ENCODE data around the gene ANKZF1.

ANKZF1 gene

DNA sequence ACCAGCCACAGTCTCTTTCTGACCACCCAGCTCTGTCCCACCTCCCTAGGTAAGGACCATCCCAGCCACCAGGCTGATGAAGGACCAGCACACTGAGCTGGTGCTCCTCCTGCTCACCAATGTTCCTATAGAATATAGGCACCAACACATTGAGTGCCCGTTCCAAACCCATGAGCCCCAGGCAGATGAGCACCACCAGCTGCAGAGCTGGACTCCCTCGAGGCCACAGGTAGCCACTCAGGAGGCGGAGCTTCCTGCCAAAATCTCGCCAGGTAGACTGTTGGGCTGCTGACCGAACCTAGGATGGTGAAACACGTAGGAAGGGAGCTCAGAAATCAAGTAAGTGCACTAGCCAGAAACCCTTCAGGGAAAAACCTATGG is 13.1 kb upstream of the ANKZF1 start:
- Histone ChIP-seq H3K27ac (ENCODE audit: insufficient read depth, low read depth, low read length, poor library complexity, severe bottlenecking) (no peak overlapping the region), H3K4me3 (ENCODE audit: insufficient read depth, low read depth, low read length) (no peak overlapping the region), H3K9me3 (ENCODE audit: control insufficient read depth, low read length) (no peaks in the 10 kb centered on the region), H3K36me3 (ENCODE audit: control insufficient read depth, insufficient read depth, low read length) (peaks cover 12% of the 10 kb centered on the region), H3K4me1 (ENCODE audit: control insufficient read depth, insufficient read depth, low read length) (no peaks in the 10 kb centered on the region), H3K27me3 (ENCODE audit: control insufficient read depth, insufficient read depth, low read length, poor library complexity, severe bottlenecking) (no peaks in the 10 kb centered on the region)
- 92 to 93% methylated on average over 6 of the region's 6 CpGs for WGBS, 2 experiments

DNA sequence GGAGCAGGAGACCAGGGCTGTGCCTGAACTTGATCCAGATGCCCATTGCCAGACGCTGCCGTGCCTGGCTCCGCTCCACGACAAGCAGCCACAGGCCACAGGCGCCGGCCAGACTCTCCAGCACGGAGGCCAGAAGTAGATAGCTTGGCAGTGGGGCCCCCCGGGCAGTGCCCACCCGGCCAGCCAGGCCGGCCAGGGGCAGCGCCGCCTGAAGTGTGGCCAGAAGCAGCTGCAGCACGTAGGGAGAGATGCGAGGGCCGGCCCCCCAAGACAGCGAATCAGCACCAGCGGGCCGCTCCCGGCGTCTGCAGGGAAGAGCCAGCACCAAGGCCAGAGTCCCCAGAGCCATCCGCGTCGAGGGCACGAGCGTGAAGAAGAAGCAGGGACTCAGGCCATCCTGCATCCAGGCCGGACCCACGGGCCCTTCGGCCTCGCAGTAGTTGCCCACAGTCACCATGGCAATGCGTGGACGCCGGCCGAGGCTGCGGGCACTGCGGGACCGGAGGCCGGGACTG is 11.3 kb upstream of the ANKZF1 start:
- H3K27ac ChIP-seq (ENCODE audit: insufficient read depth, low read depth, low read length, poor library complexity, severe bottlenecking): peak overlapping the region; percentile 9
- no peaks in the 10 kb centered on the region for H3K4me1 ChIP-seq (ENCODE audit: control insufficient read depth, insufficient read depth, low read length)
- peaks cover 19% of the 10 kb centered on the region for H3K36me3 ChIP-seq (ENCODE audit: control insufficient read depth, insufficient read depth, low read length)
- H3K27me3 ChIP-seq (ENCODE audit: control insufficient read depth, insufficient read depth, low read length, poor library complexity, severe bottlenecking): no peaks in the 10 kb centered on the region
- 3% methylated on average over 37 of the region's 37 CpGs for WGBS, 2 experiments
- peak overlapping the region; percentile 42 for H3K4me3 ChIP-seq (ENCODE audit: insufficient read depth, low read depth, low read length)
- H3K9me3 ChIP-seq (ENCODE audit: control insufficient read depth, low read length): no peaks in the 10 kb centered on the region

- H3K4me1 ChIP-seq (ENCODE audit: control insufficient read depth, insufficient read depth, low read length): no peaks in the 10 kb centered on the region
- peak within 1 kb of the TSS; percentile 9 for H3K27ac ChIP-seq (ENCODE audit: insufficient read depth, low read depth, low read length, poor library complexity, severe bottlenecking)
- peaks cover 24% of the 10 kb centered on the region for H3K36me3 ChIP-seq (ENCODE audit: control insufficient read depth, insufficient read depth, low read length)
- H3K4me3 ChIP-seq (ENCODE audit: insufficient read depth, low read depth, low read length): peak within 1 kb of the TSS; percentile 42
- H3K27me3 ChIP-seq (ENCODE audit: control insufficient read depth, insufficient read depth, low read length, poor library complexity, severe bottlenecking): no peaks in the 10 kb centered on the region
- H3K9me3 ChIP-seq (ENCODE audit: control insufficient read depth, low read length): no peaks in the 10 kb centered on the region
- WGBS, 2 experiments: 23 to 24% methylated on average over 71 of the region's 71 CpGs
Measured at GRCh38 chr2:219218732-219219701, 10.6 kb upstream of the ANKZF1 start, which contains the start of gene ABCB6. TSS of gene ABCB6 (minus strand) at chr2:219218958. CDS start at chr2:219218673, 285 bp downstream.

- H3K27ac ChIP-seq (ENCODE audit: insufficient read depth, low read depth, low read length, poor library complexity, severe bottlenecking): no peak overlapping the region
- WGBS, 2 experiments: 96 to 97% methylated on average over 18 of the region's 18 CpGs
- H3K4me3 ChIP-seq (ENCODE audit: insufficient read depth, low read depth, low read length): no peak overlapping the region
- H3K36me3 ChIP-seq (ENCODE audit: control insufficient read depth, insufficient read depth, low read length): peaks cover 33% of the 10 kb centered on the region
- no peaks in the 10 kb centered on the region for H3K9me3 ChIP-seq (ENCODE audit: control insufficient read depth, low read length)
- H3K4me1 ChIP-seq (ENCODE audit: control insufficient read depth, insufficient read depth, low read length): no peaks in the 10 kb centered on the region
- no peaks in the 10 kb centered on the region for H3K27me3 ChIP-seq (ENCODE audit: control insufficient read depth, insufficient read depth, low read length, poor library complexity, severe bottlenecking)
Measured at GRCh38 chr2:219219784-219220532, 9.6 kb upstream of the ANKZF1 start.

DNA sequence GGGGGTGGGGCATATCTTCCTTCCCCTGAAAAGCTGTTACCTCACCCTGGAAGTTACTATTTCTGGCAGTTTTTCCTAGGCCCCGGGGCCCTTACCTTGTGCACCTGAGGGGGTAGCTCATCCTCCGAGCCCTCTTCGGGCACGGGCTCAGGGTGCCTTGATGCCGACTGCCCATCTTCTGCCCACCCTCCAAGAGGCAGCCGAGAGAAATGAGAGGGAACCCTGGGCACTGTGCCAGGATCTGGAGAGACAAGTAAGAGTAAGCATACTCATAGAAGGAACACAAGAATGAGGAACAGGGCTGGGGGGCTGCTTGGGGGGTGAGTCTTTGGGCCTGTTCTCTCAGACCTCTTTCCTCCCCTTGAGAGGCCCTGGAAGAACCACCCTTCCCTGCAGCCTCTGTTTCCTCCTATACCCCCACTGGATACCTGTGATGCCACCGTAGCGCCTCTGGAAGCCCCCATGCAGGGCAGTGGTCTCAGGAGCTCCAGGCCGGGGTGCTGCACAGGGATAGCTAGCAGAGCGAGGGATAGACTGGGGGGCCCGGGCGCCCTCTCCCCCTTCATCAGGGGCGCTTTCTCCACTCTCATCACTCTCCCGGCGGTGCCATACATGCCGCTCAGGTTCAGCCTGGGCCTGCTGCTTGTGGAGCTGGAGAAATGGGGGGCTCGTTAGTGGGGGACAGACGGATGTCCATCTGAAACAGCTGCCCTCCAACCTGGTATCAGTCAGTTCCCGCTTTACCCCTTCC is 8.8 kb upstream of the ANKZF1 start:
- 97% methylated on average over 18 to 19 of the region's 19 CpGs for WGBS, 2 experiments
- no peak overlapping the region for H3K4me3 ChIP-seq (ENCODE audit: insufficient read depth, low read depth, low read length)
- no peaks in the 10 kb centered on the region for H3K27me3 ChIP-seq (ENCODE audit: control insufficient read depth, insufficient read depth, low read length, poor library complexity, severe bottlenecking)
- H3K9me3 ChIP-seq (ENCODE audit: control insufficient read depth, low read length): no peaks in the 10 kb centered on the region
- no peaks in the 10 kb centered on the region for H3K4me1 ChIP-seq (ENCODE audit: control insufficient read depth, insufficient read depth, low read length)
- H3K36me3 ChIP-seq (ENCODE audit: control insufficient read depth, insufficient read depth, low read length): peaks cover 36% of the 10 kb centered on the region
- H3K27ac ChIP-seq (ENCODE audit: insufficient read depth, low read depth, low read length, poor library complexity, severe bottlenecking): no peak overlapping the region

GRCh38 chr2:219221957-219222518 is 7.6 kb upstream of the ANKZF1 start:
- H3K4me3 ChIP-seq (ENCODE audit: insufficient read depth, low read depth, low read length): no peak overlapping the region
- H3K9me3 ChIP-seq (ENCODE audit: control insufficient read depth, low read length): no peaks in the 10 kb centered on the region
- no peaks in the 10 kb centered on the region for H3K4me1 ChIP-seq (ENCODE audit: control insufficient read depth, insufficient read depth, low read length)
- H3K27ac ChIP-seq (ENCODE audit: insufficient read depth, low read depth, low read length, poor library complexity, severe bottlenecking): no peak overlapping the region
- WGBS, 2 experiments: 94 to 96% methylated on average over 16 of the region's 16 CpGs
- peaks cover 36% of the 10 kb centered on the region for H3K36me3 ChIP-seq (ENCODE audit: control insufficient read depth, insufficient read depth, low read length)
- H3K27me3 ChIP-seq (ENCODE audit: control insufficient read depth, insufficient read depth, low read length, poor library complexity, severe bottlenecking): no peaks in the 10 kb centered on the region

DNA sequence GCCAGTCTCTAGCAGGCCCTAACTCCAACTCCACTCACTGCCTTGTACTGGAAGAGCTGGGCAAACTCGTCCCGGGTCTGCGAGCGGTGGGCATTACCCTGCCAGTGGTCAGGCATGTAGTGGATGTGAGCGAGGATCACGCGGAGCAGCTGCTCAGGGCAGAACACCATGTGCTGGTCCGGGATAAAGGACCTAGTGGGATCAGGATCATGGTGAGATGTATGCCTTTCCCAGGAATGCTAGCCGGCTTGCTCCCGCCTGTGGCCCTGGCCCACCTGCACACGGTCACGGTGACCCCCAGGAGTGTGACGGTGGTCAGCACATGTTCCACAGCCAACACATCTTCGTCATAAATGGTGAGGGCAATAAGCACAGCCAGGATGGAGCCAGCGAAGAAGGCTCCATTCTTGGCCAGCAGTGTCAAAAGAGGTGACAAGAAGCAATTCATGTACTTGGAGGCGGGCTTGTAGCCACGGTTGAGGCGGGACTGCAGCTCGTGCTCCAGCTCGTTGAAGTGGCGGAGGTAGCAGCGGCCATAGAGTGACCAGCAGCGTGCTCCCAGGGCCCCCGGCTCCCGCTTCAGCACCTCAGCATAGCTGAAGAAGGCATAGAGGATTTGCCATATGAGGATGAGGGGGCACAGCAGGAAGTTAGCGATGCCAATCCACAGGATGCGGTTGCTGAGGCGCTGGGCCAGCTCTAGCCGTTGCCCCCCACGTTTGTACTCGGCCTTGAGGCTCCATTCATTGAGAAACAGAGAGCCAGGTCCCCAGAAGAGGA is 5.6 kb upstream of the ANKZF1 start:
- Histone ChIP-seq H3K4me1 (ENCODE audit: control insufficient read depth, insufficient read depth, low read length) (peaks cover 10% of the 10 kb centered on the region), H3K36me3 (ENCODE audit: control insufficient read depth, insufficient read depth, low read length) (peaks cover 36% of the 10 kb centered on the region)

GRCh38 chr2:219225350-219225749 is 4.3 kb upstream of the ANKZF1 start:
- Histone ChIP-seq H3K27me3 (ENCODE audit: control insufficient read depth, insufficient read depth, low read length, poor library complexity, severe bottlenecking) (no peaks in the 10 kb centered on the region), H3K36me3 (ENCODE audit: control insufficient read depth, insufficient read depth, low read length) (peaks cover 30% of the 10 kb centered on the region), H3K4me1 (ENCODE audit: control insufficient read depth, insufficient read depth, low read length) (peaks cover 10% of the 10 kb centered on the region), H3K4me3 (ENCODE audit: insufficient read depth, low read depth, low read length) (no peak overlapping the region), H3K9me3 (ENCODE audit: control insufficient read depth, low read length) (no peaks in the 10 kb centered on the region), H3K27ac (ENCODE audit: insufficient read depth, low read depth, low read length, poor library complexity, severe bottlenecking) (no peak overlapping the region)
- WGBS, 2 experiments: 94 to 96% methylated on average over 3 of the region's 3 CpGs

More for the DNA sequence above, 5.6 kb upstream of the ANKZF1 start:
- no peak overlapping the region for H3K4me3 ChIP-seq (ENCODE audit: insufficient read depth, low read depth, low read length)
- H3K9me3 ChIP-seq (ENCODE audit: control insufficient read depth, low read length): no peaks in the 10 kb centered on the region
- 95 to 96% methylated on average over 31 of the region's 31 CpGs for WGBS, 2 experiments
- H3K27me3 ChIP-seq (ENCODE audit: control insufficient read depth, insufficient read depth, low read length, poor library complexity, severe bottlenecking): no peaks in the 10 kb centered on the region
- no peak overlapping the region for H3K27ac ChIP-seq (ENCODE audit: insufficient read depth, low read depth, low read length, poor library complexity, severe bottlenecking)
